Heart right ventricle (tissue), 16 donors: Measurements from ENCODE around the gene TNN. TPM values are rescaled to one million over a fixed set of nuclear protein-coding genes. Genes with fewer than 3 reads are reported as not detected.
A peak's percentile ranks its signal among the peaks of the same experiment; 100 is the strongest.

ENCODE experiments used
- ATAC-seq, 8 donors: fragments of 200-7000 bp; cut with Tn5 transposase; one replicate each; pipeline ENCODE4 v1.9.1; 2020; ENCODE audit warnings: mild to moderate bottlenecking in 8 of 8, moderate library complexity in 8 of 8, moderate number of reproducible peaks in 1 of 8
- DNase-seq, 2 donors: peaks; one replicate each; pipeline ENCODE4 v3.0.0-alpha.2; 2020
- H3K27ac ChIP-seq, 10 donors: fragments of 200-600 bp; sonication (generic) in 2 of 10; one replicate each; pipeline versions ENCODE4 v1.5.0 to v1.8.0; 2020 to 2022; ENCODE audit warnings: mild to moderate bottlenecking in 3 of 10
- H3K27me3 ChIP-seq, 7 donors: fragments of 200-600 bp; one replicate each; pipeline ENCODE4 v1.8.0; 2021 to 2022; ENCODE audit warnings: mild to moderate bottlenecking in 2 of 7
- H3K36me3 ChIP-seq, 9 donors: fragments of 200-600 bp; sonication (generic) in 1 of 9; one replicate each; pipeline versions ENCODE4 v1.5.0 to v1.8.0; 2020 to 2022; ENCODE audit warnings: mild to moderate bottlenecking in 2 of 9
- H3K4me1 ChIP-seq, 9 donors: fragments of 200-600 bp; sonication (generic) in 1 of 9; one replicate each; pipeline versions ENCODE4 v1.5.0 to v1.8.0; 2020 to 2022; ENCODE audit warnings: mild to moderate bottlenecking in 4 of 9
- H3K4me3 ChIP-seq, 10 donors: fragments of 200-600 bp; sonication (generic) in 2 of 10; one replicate each; pipeline versions ENCODE4 v1.5.0 to v1.8.0; 2020 to 2022; ENCODE audit warnings: mild to moderate bottlenecking in 7 of 10, moderate library complexity in 2 of 10
- H3K9me3 ChIP-seq, 11 donors: fragments of 200-600 bp in 10 of 11; sonication (generic) in 2 of 11; one replicate each; pipeline versions ENCODE4 v1.5.0 to v1.8.0; 2013 to 2022; ENCODE audit warnings: mild to moderate bottlenecking in 2 of 11, control low read depth in 1 of 11, moderate library complexity in 1 of 11
- WGBS, 2 donors: extraction: QIAGEN DNeasy Blood & Tissue Kit; methylation state at CpG; one replicate each; pipeline ENCODE4 v1.1.7; 2013; ENCODE audit warnings: inconsistent platforms in 1 of 2; 5-methylcytosine and 5-hydroxymethylcytosine counted together
- intact Hi-C, 10 donors: fragments of 100-400 bp; cut with DNase I; formaldehyde crosslinking; loops; one replicate each; pipeline versions ENCODE4 v1.11.1 to v1.14.2; 2022
- polyA plus RNA-seq, 2 donors: library from polyadenylated mRNA; stranded (reverse); fragments of 200-250 nt; gene quantifications; one replicate each; pipeline ENCODE4 v1.2.3, GENCODE V29; 2013
- total RNA-seq, 10 donors: library from RNA; stranded (reverse); fragmentation: NEBNext Ultra II Directional in 3 of 10; extraction: Animal tissue kit (Norgen Biotek cat#: 25700) in 3 of 10; gene quantifications; one replicate each; pipeline versions ENCODE4 v1.2.1 to v1.2.4, GENCODE V29; 2021 to 2023
- TF ChIP-seq, protein P1 (sequence below), 9 donors: fragments of 200-600 bp; sonication (generic) in 2 of 9; IDR thresholded peaks; one replicate each; pipeline versions ENCODE4 v1.5.0 to v1.8.0; 2021 to 2022; ENCODE audit warnings: antibody characterized with exemption in 9 of 9, mild to moderate bottlenecking in 5 of 9, moderate library complexity in 1 of 9
- donor health status: Arrhythmogenic right ventricular cardiomyopathy.
- donor health status: ischemic (EF 13 %, LVEDD 7.1; RV severe dilation, severe dysfunction).
- donor health status: healthy with polysubstance abuse.
- donor health status: DM: no; HTN: yes; CAD: no.
- donor health status: DM: no; HTN: no; CAD: no.
- donor health status: ischemic (EF 25% LVEDD 6.9; RV normal size, moderate dysfunction).
- donor health status: ischemic (EF 25% LVEDD 5.7; RV mildly dilated, moderate dysfunction).
- donor health status: healthy.
- donor health status: DM: yes; HTN: yes; CAD: no.
- donor health status: Ischemic cardiomyopathy.
- donor health status: ischemic (EF 35%, LVEDD 5.7; RV mildly dilated, moderate dysfunction).
- donor health status: nonischemic (EF 11% LVEDD 7.7; RV severe dilation, severe dysfunction).
- donor health status: DM: yes; HTN: yes; CAD: no.
- donor health status: PGD.
- donor health status: ischemic (EF 29% LVEDD 5.4; RV normal size, mild dysfunction).
- donor health status: nonischemic (EF 23%, LVEDD 6.1; RV moderate dilation, normal function).

The TNN gene
- total and polyA plus RNA-seq, 12 donors = 0.03 to 1.1 (median 0.11) TPM; not detected in 1

- intact Hi-C loops = no loop called here
- Histone ChIP-seq H3K9me3 (no peaks in the 10 kb centered on the region), H3K4me1 (no peaks in the 10 kb centered on the region), H3K27me3 (peaks cover 0 to 5% (median 0%) of the 10 kb centered on the region in 7 donors), H3K36me3 (no peaks in the 10 kb centered on the region), H3K27ac (no peak overlapping the region), H3K4me3 (no peak overlapping the region)
- DNase-seq = no peak
- 83 to 92% methylated on average over 6 of the region's 6 CpGs for WGBS, 2 donors
- no peak for ATAC-seq
- TF ChIP-seq, protein P1, sequence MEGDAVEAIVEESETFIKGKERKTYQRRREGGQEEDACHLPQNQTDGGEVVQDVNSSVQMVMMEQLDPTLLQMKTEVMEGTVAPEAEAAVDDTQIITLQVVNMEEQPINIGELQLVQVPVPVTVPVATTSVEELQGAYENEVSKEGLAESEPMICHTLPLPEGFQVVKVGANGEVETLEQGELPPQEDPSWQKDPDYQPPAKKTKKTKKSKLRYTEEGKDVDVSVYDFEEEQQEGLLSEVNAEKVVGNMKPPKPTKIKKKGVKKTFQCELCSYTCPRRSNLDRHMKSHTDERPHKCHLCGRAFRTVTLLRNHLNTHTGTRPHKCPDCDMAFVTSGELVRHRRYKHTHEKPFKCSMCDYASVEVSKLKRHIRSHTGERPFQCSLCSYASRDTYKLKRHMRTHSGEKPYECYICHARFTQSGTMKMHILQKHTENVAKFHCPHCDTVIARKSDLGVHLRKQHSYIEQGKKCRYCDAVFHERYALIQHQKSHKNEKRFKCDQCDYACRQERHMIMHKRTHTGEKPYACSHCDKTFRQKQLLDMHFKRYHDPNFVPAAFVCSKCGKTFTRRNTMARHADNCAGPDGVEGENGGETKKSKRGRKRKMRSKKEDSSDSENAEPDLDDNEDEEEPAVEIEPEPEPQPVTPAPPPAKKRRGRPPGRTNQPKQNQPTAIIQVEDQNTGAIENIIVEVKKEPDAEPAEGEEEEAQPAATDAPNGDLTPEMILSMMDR (IDR thresholded peaks at IDR 0.05) = no peak
Observed at GRCh38 chr1:175080030-175080429, 12.4 kb downstream of the TNN start.

- no peak overlapping the region for H3K27ac ChIP-seq
- ATAC-seq (no peak), DNase-seq (no peak)
- H3K36me3 ChIP-seq = no peaks in the 10 kb centered on the region
- TF ChIP-seq, protein P1 (IDR thresholded peaks at IDR 0.05) = no peak
- intact Hi-C loops = no loop called here
- no peaks in the 10 kb centered on the region for H3K9me3 ChIP-seq
- peaks cover 0 to 6% (median 0%) of the 10 kb centered on the region in 7 donors for H3K27me3 ChIP-seq
- H3K4me1 ChIP-seq = no peaks in the 10 kb centered on the region
- H3K4me3 ChIP-seq = no peak overlapping the region
- 94 to 95% methylated on average over 2 of the region's 2 CpGs for WGBS, 2 donors
Observed at GRCh38 chr1:175081983-175082382, 14.3 kb downstream of the TNN start.

GRCh38 chr1:175088525-175088951 lies 20.9 kb downstream of the TNN start:
- peak in 1 of 8 donors; percentile 51 for ATAC-seq
- WGBS, 2 donors = 46 to 68% methylated on average over 3 of the region's 3 CpGs
- peaks cover 0 to 18% (median 0%) of the 10 kb centered on the region in 9 donors for H3K4me1 ChIP-seq

GRCh38 chr1:175089136-175089718 lies 21.6 kb downstream of the TNN start:
- Histone ChIP-seq H3K4me3 (no peak overlapping the region), H3K36me3 (no peaks in the 10 kb centered on the region), H3K27me3 (peaks cover 0 to 6% (median 0%) of the 10 kb centered on the region in 7 donors), H3K9me3 (no peaks in the 10 kb centered on the region), H3K4me1 (peaks cover 0 to 18% (median 0%) of the 10 kb centered on the region in 9 donors), H3K27ac (no peak overlapping the region)
- TF ChIP-seq, protein P1 (IDR thresholded peaks at IDR 0.05) = no peak
- DNase-seq (peak; percentile 17 to 25), ATAC-seq (peak in 6 of 8 donors; percentile 39 to 59 (median 54))
- intact Hi-C loops = no loop called here
- WGBS, 2 donors = 48 to 54% methylated on average over 7 of the region's 7 CpGs

More at GRCh38 chr1:175088525-175088951, 20.9 kb downstream of the TNN start:
- intact Hi-C loops = no loop called here
- Histone ChIP-seq H3K27ac (no peak overlapping the region), H3K4me3 (no peak overlapping the region), H3K27me3 (peaks cover 0 to 6% (median 0%) of the 10 kb centered on the region in 7 donors), H3K9me3 (no peaks in the 10 kb centered on the region), H3K36me3 (no peaks in the 10 kb centered on the region)
- TF ChIP-seq, protein P1 (IDR thresholded peaks at IDR 0.05) = no peak
- no peak for DNase-seq
